Measurements from ENCODE around the gene SEPSECS. TPM values are rescaled to one million over a fixed set of nuclear protein-coding genes. Genes with fewer than 3 reads are reported as not detected.

Gene SEPSECS
- total and polyA plus RNA-seq, 2 of the 8 experiments (the other 6 are each of a cell fraction or from before 2014, with no cell fraction given), result 1.9 to 4.1 TPM

DNA sequence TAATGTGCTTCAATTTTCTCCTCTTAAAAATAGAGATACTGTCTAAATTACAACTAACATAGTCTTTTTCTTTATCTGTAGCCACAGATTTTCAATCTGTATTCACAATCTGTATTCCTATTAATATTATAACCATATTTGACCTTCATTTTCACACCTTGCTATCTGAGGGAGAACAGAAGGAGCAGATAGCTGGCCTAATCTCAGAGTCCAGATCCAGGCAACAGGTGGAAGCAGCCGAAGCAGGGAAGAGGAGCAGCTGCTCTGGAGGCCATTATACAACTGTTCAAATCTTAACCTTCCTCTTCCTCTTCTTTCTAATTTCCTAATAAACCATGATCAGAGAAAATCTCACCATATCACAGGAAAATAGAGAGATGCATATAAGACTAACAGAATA, 14.2 kb downstream of the SEPSECS start:
- Histone ChIP-seq H3K23ac (ENCODE audit: insufficient read length) (no peak overlapping the region), H2BK5ac (ENCODE audit: low read depth, low read length) (no peak overlapping the region), H2BK20ac (ENCODE audit: low read length) (no peak overlapping the region), H3K4me2 (ENCODE audit: insufficient read depth in 1 of 2, low read depth in 2 of 2, low read length in 2 of 2) (no peak overlapping the region), H3K36me3 (ENCODE audit: control insufficient read depth in 2 of 4, insufficient read depth in 4 of 4, low read length in 3 of 4) (no peaks in the 10 kb centered on the region), H2AK5ac (ENCODE audit: low read depth, low read length) (no peak overlapping the region), H4K91ac (replicated peaks; ENCODE audit: insufficient read length, low read length) (no peak overlapping the region), H4K5ac (ENCODE audit: insufficient read length, low read depth, low read length) (no peak overlapping the region), H3K18ac (ENCODE audit: extremely low read depth, low read length) (no peak overlapping the region), H2BK12ac (ENCODE audit: low read depth, low read length) (no peak overlapping the region), H3K4me1 (replicated peaks in 1 of 4; ENCODE audit: control insufficient read depth in 3 of 4, insufficient read depth in 4 of 4, low read length in 3 of 4) (no peaks in the 10 kb centered on the region), H2AFZ (ENCODE audit: low read length) (no peak overlapping the region), H4K20me1 (replicated peaks in 1 of 2; ENCODE audit: control insufficient read depth in 1 of 2, insufficient read depth in 2 of 2, low read length in 2 of 2) (no peaks in the 10 kb centered on the region), H3K14ac (ENCODE audit: insufficient read length) (no peak overlapping the region), H3K56ac (replicated peaks; ENCODE audit: insufficient read length, low read depth, low read length) (no peak overlapping the region), H3K79me2 (ENCODE audit: control insufficient read depth in 1 of 2, insufficient read depth in 2 of 2, low read length in 2 of 2) (no peaks in the 10 kb centered on the region), H3K79me1 (ENCODE audit: low read depth, low read length) (no peaks in the 10 kb centered on the region), H3K27me3 (replicated peaks in 1 of 4; ENCODE audit: control insufficient read depth in 3 of 4, extremely low read depth in 1 of 4, insufficient read depth in 3 of 4, low read length in 3 of 4) (no peaks in the 10 kb centered on the region), H3K4ac (replicated peaks; ENCODE audit: insufficient read length, low read depth, low read length) (no peak overlapping the region), H3K27ac (ENCODE audit: low read depth, low read length) (no peak overlapping the region), H2BK120ac (replicated peaks; ENCODE audit: low read depth, low read length) (no peak overlapping the region), H3K9ac (replicated peaks in 1 of 4; ENCODE audit: extremely low read depth in 1 of 4, low read depth in 3 of 4, low read length in 3 of 4) (no peak overlapping the region), H3K9me3 (ENCODE audit: insufficient read depth in 2 of 2, low read depth in 1 of 2, low read length in 1 of 2) (no peaks in the 10 kb centered on the region), H3K4me3 (ENCODE audit: extremely low read depth in 1 of 4, insufficient read depth in 2 of 4, low read depth in 3 of 4, low read length in 4 of 4) (no peak overlapping the region), H2BK15ac (ENCODE audit: low read length) (no peak overlapping the region), H4K8ac (ENCODE audit: extremely low read depth, insufficient read depth, low read length) (no peak overlapping the region), H3K23me2 (ENCODE audit: low read depth, low read length) (no peaks in the 10 kb centered on the region)
- CTCF ChIA-PET (ENCODE audit: partially characterized antibody), result interaction anchor here (0.9 to 2.1 kb wide), 5 partner anchors 14 to 221 kb away, joined by 3 to 9 read pairs (median 3); partner anchors contain the start of gene SEPSECS
- WGBS, 2 experiments (ENCODE audit: extremely low coverage in 1 of 2, insufficient coverage in 1 of 2, insufficient read length in 1 of 2, insufficient replicate concordance in 2 of 2, low coverage in 1 of 2, low lambda C conversion rate in 2 of 2, missing lambda C conversion rate in 1 of 2), result 88% methylated on average over 1 of the region's 1 CpG; no CpG with 5 or more reads in 1 of the 2 experiments
- DNase-seq (ENCODE audit: low read depth in 1 of 2, low spot score in 2 of 2) (no peak), FAIRE-seq (no peak)
- POLR2A ChIA-PET (ENCODE audit: partially characterized antibody), result no interaction called here
- no peak for TF ChIP-seq PHF8 (conservative IDR thresholded peaks at IDR 0.05; ENCODE audit: low read depth, low read length)
- no peak for TF ChIP-seq JUN (IDR thresholded peaks at IDR 0.05; ENCODE audit: low read depth, low read length)
- TF ChIP-seq SRF (IDR thresholded peaks at IDR 0.05; ENCODE audit: low read depth, low read length), result no peak
- TF ChIP-seq YY1 (IDR thresholded peaks at IDR 0.05; ENCODE audit: low read depth, low read length), result no peak
- no peak for TF ChIP-seq HDAC2 (IDR thresholded peaks at IDR 0.05; ENCODE audit: borderline replicate concordance in 1 of 2, low read depth in 2 of 2, low read length in 2 of 2)
- TF ChIP-seq TAF7 (optimal IDR thresholded peaks at IDR 0.05; ENCODE audit: borderline replicate concordance, low read depth, low read length), result no peak
- TF ChIP-seq, protein P1, sequence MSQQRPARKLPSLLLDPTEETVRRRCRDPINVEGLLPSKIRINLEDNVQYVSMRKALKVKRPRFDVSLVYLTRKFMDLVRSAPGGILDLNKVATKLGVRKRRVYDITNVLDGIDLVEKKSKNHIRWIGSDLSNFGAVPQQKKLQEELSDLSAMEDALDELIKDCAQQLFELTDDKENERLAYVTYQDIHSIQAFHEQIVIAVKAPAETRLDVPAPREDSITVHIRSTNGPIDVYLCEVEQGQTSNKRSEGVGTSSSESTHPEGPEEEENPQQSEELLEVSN (IDR thresholded peaks at IDR 0.05), result no peak

Measured in H1 (cell line).